ENCODE results near the gene CFAP44. TPM values are rescaled to one million over a fixed set of nuclear protein-coding genes. Genes with fewer than 3 reads are reported as not detected.
"Not testable (repeated sequence)": the region's sequence is repeated elsewhere in the genome, so short reads cannot be mapped to it uniquely, and the experiment has no call there.

The CFAP44 gene
- total RNA-seq, result 19.8 TPM

DNA sequence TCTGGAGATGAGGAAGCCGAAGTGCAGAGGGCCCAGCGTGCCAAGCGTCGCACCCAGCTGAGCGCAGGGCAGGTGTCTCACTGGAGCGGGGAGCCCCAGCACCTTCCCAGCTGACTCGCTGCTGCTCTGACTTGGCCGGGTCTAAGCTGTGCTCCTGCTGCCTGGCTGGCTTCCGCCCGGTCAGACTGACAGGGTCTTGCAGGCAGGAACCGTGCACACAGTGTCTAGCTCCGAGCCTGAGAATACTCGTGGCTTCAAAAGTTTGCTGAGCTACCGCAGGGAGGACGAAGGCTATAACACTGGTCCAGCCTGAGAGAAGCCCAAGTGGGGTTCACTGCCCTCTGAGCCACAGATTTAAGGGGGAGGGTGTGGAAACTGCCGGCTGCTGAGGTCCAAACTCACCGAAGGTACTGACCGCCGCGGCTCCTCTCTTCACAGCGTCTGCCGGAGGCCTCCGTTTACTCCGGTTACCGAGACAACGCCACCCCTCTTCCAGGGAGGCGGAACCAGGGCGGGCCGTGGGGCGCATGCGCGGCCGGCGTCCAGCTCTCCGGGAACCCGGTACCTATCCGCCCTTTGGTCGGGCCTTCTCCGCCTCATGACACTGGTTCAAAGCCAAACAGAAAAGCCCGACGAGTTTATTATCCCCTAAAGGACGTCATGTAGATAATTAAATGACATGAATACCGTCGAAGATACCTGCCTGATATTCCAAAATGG, at the start of gene CFAP44:
Gene CFAP44, minus strand, starts transcription at position 443 of the 720 bp plus-strand sequence. CDS start 7,829 bp downstream, outside the sequence.
- DNase-seq (ENCODE audit: low spot score), result peak; percentile 76

DNA sequence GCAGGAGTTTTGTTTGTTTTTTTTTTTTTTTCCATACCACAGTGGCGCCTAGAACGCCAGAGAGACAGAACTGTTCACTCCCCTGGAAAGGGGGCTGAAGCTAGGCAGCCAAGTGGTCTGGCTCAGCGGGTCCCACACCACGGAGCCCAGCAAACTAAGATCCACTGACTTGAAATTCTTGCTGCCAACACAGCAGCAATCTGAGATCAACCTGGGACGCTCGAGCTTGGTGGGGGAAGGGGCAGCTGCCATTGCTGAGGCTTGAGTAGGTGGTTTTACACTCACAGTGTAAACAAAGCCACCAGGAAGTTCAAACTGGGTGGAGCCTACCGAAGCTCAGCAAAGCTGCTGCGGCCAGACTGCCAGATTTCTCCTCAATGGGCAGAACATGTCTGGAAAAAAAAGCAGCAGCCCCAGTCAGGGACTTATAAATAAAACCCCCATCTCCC, 43.9 kb upstream of the CFAP44 start:
- peak; percentile 68 for DNase-seq (ENCODE audit: low spot score)

DNA sequence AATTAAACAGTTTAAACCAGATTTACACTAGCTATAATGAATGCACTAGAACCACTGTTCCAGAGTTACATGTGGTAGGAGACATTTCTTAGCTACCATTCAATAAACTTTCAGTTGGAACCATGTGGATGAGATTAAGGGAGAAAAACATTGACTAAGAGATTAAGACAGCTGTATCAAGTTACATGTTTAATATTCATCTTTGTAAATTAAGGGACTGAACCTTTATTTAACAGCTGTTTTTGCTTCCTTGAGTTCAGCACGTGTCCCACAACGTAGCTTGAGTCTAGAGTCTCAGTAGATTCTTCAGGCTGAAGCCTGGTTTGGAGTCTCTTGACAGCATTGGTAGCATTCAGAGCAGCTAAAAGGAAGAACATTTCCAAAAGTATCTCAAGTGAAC, 27.2 kb upstream of the CFAP44 start:
- DNase-seq (ENCODE audit: low spot score), result no peak

DNA sequence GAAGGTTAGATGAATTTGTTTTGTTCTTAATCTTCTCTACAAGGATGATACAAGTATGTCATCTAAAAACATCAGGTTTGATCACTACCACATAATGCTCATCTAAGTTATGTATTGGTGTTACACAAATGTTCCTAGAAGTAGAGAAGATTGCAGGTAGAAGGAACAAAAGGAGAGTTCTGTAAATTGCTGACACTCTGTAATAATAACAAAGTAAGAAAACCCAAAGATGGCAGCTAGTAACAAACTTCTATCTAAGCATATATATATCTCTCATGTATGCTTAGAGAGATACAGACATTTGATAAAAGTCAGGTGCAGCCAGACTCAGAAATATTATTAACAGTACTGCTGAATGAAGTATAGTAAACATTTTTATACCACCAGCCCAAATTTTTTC, 20.2 kb upstream of the CFAP44 start:
- DNase-seq (ENCODE audit: low spot score), result no peak

DNA sequence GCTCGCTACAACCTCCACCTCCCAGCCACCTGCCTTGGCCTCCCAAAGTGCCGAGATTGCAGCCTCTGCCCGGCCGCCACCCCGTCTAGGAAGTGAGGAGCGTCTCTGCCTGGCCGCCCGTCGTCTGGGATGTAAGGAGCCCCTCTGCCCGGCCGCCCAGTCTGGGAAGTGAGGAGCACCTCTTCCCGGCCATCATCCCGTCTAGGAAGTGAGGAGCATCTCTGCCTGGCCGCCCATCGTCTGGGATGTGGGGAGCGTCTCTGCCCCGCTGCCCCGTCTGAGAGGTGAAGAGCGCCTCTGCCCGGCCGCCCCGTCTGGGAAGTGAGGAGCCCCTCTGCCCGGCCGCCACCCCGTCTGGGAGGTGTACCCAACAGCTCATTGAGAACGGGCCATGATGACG, 17.3 kb upstream of the CFAP44 start:
- DNase-seq (ENCODE audit: low spot score), result not testable (repeated sequence)

GRCh38 chr3:113455446-113455845, 14.2 kb upstream of the CFAP44 start:
- DNase-seq (ENCODE audit: low spot score), result no peak

DNA sequence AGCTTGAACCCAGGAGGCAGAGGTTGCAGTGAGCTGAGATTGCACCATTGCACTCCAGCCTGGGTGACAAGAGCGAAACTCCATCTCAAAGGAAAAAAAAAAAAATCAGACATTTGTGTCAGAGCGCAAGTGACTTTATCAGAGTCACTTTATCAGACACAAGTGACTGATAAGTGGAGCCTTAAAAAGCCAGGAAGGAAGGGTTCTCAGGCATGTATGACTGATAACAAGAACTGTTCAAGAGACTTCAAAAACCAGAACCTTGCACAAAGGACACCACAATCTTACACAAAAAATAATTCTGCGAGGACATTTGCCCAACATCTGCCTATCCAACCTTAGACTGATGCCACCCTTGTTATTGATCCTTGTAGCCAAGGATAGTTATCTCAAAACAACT, 13.3 kb upstream of the CFAP44 start:
- no peak for DNase-seq (ENCODE audit: low spot score)

DNA sequence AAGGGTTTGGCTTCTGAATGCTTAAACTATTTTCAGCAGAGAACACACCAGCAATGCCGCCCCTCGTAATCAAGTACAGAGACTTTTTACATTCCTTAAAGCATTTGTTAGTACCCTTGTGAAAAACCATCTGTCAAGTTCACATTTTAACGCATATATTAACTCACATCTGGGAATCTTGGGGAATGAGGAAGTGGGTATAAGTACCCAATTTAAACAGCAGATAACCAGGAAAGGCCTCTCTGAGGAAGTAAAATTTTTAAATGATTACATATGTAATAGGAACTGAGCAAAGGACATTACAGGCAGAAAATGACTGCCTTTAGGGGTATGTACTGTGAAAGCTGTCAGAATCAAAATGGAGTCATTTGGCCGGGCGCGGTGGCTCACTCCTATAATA, 12.8 kb upstream of the CFAP44 start:
- DNase-seq (ENCODE audit: low spot score), result no peak

GRCh38 chr3:113450911-113451310, 9.6 kb upstream of the CFAP44 start:
- no peak for DNase-seq (ENCODE audit: low spot score)

DNA sequence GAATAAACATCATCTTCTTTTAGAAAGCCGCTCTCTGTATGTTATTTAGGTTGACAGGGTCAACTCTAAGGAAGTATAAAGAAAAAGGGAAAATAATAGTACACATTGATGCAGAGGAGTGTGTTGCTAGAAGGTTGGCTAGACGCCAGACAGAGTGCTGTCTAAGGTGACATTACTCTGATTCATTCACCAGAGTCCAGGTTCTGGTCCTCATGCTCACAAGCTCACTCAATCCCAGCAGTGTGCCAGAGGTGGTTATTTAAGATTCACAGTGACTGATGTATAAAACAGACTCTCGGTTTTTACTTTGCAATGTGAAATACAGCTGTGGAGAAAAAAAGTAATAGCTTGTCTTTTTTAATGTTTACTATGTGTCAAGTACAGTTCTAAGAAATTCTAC, 1.7 kb downstream of the CFAP44 start:
- DNase-seq (ENCODE audit: low spot score), result no peak

DNA sequence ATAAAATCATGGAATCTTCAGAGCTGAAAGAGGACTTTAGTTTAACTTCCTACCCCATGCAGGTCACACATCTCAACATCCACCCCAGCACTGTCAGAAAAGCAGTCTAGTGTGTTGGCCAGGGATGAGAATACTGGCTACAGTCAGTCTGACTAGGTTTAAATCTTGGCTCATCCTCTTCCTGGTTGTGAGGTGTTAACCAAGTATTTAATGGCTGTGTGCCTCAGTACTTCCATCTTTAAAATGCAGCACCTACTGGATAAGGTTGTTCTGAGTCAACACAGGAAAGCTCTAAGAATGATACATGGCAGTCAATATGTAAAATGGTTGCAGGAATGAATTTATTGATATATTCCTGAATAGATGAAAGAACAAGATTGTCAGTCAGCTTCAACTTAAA, 3.1 kb downstream of the CFAP44 start:
- no peak for DNase-seq (ENCODE audit: low spot score)

- DNase-seq (ENCODE audit: low spot score), result no peak
Measured at GRCh38 chr3:113437411-113437810, 3.9 kb downstream of the CFAP44 start.

DNA sequence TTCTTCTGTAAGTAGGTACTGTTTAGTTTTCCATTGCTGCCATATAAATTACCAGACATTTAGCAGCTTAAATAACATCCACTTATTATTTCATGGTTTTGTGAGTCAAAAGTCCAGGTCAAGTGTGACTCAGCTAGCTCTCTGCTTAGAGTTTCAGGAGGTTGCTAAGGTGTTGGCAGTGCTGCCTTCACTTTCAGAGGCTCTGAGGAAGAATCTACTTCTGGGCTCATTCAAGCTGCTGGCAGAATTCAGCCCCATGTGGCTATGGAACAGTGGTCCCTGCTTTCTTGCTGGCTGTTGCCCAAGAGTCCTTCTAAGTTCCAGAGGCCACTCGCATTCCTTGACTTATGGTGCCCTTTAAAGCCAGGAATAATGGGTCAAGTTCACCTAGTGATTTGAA, 4.5 kb downstream of the CFAP44 start:
- DNase-seq (ENCODE audit: low spot score), result no peak

- no peak for DNase-seq (ENCODE audit: low spot score)
Measured at GRCh38 chr3:113431811-113432210, 9.5 kb downstream of the CFAP44 start.

DNA sequence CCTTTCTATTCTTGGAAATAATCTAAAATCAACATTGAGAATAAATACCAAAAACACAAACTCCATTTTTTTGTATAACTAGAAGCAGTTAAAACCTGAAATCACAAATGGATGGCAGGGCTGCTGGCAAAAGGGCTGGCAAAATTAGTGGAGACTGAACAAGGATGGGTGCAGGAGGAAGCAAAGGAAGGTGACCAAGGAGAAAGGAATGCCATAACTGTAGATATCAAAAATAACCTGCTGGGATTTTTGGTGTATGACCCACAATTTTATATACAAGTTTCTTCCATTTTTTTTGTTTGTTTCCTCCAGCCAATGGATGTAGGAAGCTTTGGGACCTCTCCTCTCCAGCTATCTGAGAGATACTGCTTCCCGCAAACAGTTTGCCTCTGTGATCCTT, 12.7 kb downstream of the CFAP44 start:
- DNase-seq (ENCODE audit: low spot score), result no peak

- no peak for DNase-seq (ENCODE audit: low spot score)
Measured at GRCh38 chr3:113423699-113424098, 17.6 kb downstream of the CFAP44 start.

- no peak for DNase-seq (ENCODE audit: low spot score)
Measured at GRCh38 chr3:113421082-113421481, 20.2 kb downstream of the CFAP44 start.

DNA sequence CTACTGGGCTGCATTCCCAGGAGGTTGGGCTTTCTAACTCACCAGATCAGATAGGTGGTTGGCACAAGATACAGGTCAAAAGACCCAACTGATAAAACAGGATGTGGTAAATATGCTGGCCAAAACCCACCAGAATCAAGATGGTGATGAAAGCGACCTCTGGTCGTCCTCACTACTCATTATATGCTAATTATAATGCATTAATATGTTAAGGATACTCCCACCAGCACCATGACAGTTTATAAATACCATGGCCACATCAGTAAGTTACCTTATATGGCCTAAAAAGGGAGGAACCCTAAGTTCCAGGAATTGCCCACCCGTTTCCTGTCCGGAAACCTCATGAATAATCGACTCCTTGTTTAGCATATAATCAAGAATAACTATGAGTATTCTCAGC, 31.6 kb downstream of the CFAP44 start:
- no peak for DNase-seq (ENCODE audit: low spot score)

DNA sequence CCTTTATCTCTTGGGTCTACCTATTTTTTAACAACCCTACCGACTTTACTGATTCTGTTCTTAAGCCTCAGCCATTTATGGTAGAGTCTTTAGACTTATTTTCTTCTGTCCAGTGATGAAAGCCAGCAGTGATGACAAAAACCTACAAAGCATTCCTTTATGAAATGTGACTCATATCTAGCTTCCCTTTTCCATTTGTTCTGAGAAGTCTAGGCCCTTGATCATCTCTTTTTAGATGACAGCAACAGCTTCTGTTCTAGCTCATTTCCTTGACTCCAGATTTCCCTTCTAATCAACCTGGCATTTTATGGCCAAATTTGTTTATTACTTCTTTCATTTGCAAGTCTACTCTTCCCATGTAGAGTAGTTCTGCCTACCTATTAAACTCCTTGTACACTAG, 36.1 kb downstream of the CFAP44 start:
- DNase-seq (ENCODE audit: low spot score), result no peak

GRCh38 chr3:113404637-113405036, 36.7 kb downstream of the CFAP44 start:
- no peak for DNase-seq (ENCODE audit: low spot score)

Data from ureter (tissue), 1 donor.